Measurements from ENCODE around the gene HDHD3.

Gene HDHD3

GRCh38 chr9:113328045-113328782 is 48.6 kb downstream of the HDHD3 start:
- no peak for DNase-seq (ENCODE audit: low read depth in 2 of 2)

- DNase-seq (ENCODE audit: low read depth in 2 of 2): no peak
Measured at GRCh38 chr9:113326230-113326629, 50.6 kb downstream of the HDHD3 start.
